HG03097 (cell line): ENCODE data around the gene PRRX2.

Source experiments
- ATAC-seq: cut with Tn5 transposase; IDR thresholded peaks from one replicate; pipeline ENCODE4 v1.9.1; 2021; ENCODE audit not compliant: unreplicated experiment, low FRiP score

Gene PRRX2

DNA sequence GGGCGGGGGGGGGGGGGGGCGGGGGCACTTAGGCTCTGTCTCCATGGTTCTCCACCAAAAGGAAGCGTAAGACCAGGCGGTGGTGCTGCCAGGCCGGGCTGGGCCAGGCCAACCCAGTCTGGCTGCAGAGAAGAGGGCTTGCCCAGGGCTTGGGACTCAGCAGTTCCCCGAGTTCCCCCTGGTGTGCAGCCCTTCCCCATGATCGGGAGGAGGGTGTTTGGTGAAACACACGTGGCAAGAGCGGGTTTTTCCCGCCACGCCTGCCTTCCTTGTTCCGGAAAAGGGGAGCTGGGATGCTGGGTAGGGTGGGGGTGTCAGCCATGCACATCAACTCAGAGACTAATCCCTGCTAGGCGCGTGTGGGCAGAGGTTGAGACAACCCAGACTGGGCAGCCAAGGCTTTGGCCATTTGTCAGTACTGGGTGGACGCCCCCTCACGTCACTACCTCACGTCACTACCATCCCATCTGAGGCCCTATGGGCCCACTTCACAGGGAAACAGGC is 32.9 kb downstream of the PRRX2 start:
- no peak for ATAC-seq

GRCh38 chr9:129701054-129701453 is 35.6 kb downstream of the PRRX2 start:
- ATAC-seq: no peak

DNA sequence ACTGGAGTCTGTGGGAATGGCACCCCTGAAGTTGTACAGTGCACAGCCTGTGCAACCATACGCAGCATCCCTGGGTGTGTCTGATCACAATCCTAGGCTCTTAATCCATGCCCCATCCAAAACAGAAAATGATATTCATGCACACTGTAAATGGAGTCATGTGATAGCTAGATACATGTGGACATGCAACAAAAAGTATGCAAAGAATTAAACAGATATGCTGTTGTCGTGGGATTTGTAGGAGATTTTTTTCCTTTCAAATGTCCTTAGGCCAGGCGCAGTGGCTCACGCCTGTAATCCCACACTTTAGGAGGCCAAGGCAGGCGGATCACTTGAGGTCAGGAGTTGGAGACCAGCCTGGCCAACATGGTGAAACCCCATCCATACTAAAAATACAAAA is 36.1 kb downstream of the PRRX2 start:
- ATAC-seq: no peak

GRCh38 chr9:129702589-129703520 is 37.4 kb downstream of the PRRX2 start:
- ATAC-seq: no peak

- ATAC-seq: no peak
Measured at GRCh38 chr9:129703667-129704355, 38.4 kb downstream of the PRRX2 start.

- ATAC-seq: no peak
Measured at GRCh38 chr9:129704807-129705206, 39.4 kb downstream of the PRRX2 start.

GRCh38 chr9:129708793-129709192 is 43.3 kb downstream of the PRRX2 start:
- no peak for ATAC-seq

- no peak for ATAC-seq
Measured at GRCh38 chr9:129709438-129710168, 44.2 kb downstream of the PRRX2 start.

GRCh38 chr9:129710169-129710453 is 44.7 kb downstream of the PRRX2 start:
- no peak for ATAC-seq

DNA sequence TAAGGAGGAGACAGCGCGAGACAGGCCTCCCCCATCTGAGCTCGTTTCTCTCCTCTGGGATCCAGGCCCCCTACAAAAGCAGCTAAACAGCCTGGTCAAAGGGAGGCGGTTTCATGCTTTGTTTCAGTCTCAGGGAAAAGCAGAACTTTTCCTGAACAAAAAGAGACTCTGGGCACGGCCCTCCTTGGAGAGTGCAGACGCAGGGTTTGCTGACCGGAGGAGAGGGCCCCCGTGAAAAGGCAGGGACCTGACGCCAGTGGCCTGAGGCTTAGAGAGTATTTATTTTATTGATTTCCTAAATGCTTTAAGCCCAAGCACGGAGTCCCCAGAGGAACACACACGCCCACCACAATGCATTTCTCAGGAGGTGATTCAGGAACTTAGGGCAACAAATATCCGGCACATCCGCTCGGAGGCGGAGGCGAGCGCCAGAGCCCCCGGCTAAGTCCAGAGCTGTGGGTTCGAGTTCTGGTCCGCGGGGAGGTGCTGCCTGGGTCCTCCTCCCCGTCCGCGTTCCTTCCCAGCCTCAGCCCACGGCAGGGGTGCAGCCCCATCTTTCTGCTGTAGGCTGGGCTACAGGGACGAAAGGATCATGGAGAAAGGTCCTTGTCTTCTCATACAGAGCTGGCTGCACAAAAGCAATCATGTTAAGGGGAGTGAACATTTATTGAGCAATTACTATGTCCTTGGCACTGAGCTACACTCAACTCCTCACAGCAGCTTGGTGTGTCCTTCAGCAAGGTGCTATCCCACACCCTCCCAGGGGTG is 47.4 kb downstream of the PRRX2 start:
- ATAC-seq: no peak

DNA sequence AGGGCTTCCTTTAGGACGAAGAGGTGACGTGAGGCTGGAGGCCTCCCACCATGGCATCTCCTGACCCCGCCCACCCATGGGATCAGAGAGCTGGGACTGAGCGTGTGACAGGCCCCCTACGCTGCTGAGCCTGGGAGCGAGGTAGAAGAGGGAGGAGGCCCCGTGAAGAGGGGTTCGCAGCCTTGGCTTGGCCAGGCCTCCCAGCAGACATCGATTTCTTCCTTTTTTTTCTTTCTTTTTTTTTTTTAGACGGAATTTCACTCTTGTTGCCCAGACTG is 47.9 kb downstream of the PRRX2 start:
- no peak for ATAC-seq

DNA sequence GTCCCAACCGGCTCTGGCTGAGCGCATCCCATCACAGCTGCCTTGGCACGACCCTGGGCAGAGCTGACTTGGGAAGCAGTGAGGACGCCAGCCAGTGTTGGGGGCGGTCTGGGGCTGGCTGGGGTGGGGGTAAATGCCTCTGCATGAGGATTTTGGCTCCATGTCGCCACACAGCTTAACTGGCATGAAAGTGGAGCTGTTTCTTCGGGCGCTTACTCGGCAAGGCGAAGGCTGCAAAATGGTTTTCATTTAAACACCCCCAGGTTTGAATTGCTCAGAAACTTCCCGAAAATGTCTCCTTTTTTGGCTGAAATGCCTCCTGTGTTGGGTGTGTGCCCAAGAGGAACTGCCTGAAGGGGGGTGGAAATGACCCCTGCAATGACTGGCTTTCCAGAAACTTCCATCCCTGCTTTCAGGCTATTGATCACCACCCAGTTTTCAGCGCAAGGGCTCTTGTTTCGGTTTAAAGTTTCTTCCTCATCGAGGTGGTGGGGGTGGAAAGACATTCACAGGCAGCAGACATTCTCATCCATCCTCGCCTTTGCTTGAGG is 49.1 kb downstream of the PRRX2 start:
- ATAC-seq: no peak

DNA sequence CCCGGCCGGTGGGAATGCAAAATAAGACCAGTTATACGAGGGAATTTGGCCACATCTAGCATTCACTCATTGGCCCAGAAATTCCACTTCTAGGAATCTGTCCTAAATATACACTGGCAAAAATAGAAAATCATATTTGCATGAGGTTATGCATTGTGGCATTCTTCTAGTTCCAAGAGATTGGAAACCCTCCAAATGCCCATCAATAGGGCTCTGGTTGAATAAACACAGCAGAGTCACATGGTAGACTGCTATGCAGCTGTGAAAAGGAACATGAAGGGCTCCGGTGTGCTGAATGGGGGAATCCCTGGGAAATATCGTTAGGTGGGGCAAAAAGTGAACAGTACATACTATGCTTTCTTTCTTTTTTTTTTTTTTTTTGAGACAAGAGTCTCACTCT is 50.6 kb downstream of the PRRX2 start:
- no peak for ATAC-seq

- no peak for ATAC-seq
Measured at GRCh38 chr9:129717991-129718390, 52.5 kb downstream of the PRRX2 start.

- ATAC-seq: no peak
Measured at GRCh38 chr9:129718647-129719046, 53.2 kb downstream of the PRRX2 start.

DNA sequence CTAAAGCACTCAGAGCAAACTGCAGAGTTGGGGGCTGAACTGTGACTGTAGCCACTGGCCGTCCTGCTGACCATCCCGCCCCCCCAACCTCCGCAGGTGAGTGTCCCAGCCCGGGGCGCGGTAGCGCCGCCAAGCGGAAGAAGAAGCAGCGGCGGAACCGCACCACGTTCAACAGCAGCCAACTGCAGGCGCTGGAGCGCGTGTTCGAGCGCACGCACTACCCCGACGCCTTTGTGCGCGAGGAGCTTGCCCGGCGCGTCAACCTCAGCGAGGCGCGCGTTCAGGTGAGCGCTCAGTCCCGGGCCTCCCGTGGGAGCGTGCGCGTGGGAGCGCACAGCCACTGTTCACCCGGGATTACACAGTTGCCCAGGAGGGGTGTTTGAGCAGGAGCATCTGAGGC is 53.7 kb downstream of the PRRX2 start:
- no peak for ATAC-seq

DNA sequence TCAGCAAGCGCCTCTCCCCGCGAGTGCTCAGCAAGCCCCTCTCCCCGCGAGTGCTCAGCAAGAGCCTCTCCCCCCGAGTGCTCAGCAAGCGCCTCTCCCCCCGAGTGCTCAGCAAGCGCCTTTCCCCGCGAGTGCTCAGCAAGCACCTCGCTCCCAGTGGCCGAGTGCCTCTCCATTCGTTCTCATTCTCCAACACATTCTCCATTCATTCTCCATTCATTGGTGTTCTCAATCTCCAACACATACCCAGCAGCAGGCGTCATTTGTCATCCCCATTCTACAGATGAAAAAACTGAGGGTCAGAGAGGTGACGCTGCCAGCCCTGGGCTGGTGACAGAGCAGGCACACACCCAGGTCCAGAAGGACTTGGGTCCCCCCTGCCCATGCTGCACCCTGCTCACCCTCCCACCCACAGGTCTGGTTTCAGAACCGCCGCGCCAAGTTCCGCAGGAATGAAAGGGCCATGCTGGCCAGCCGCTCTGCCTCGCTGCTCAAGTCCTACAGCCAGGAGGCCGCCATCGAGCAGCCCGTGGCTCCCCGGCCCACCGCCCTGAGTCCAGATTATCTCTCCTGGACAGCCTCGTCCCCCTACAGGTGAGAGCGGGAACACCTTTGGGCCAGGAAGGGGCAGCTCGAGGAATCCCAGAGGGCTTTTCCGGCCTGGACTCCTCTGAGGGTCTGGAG is 54.9 kb downstream of the PRRX2 start:
- ATAC-seq: no peak

DNA sequence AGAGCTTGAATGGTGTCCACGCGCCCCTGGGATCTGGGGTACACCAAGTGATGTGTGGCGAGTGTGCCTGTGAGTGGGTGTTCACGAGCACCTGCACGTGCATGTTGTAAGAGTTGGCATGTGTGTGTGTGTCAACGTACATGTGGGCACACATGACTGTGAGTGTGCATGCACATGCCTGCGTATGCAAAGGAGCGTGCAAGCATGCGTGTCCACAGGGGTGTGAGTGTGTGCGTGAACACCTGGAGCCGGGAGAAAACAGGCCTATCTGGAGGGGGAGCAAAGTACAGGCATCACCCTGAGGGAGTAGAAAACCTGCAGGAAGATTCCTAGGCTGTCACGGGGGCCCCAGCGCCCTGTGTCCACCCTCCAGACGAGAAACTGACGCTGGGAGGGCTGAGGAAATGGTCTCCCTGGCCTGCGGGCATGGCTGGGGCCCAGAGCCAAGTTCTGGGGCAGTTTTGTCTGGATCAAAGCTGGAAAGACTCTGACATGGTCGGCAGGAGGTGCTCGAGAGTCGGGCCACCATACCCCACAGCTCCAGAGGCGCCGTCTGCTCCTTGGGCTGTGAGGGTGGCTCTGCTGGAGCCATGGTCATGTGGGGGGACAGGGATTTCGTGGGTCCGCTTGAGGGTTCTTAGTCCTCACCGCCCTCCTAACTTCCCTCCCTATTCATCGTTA is 55.6 kb downstream of the PRRX2 start:
- ATAC-seq: no peak

DNA sequence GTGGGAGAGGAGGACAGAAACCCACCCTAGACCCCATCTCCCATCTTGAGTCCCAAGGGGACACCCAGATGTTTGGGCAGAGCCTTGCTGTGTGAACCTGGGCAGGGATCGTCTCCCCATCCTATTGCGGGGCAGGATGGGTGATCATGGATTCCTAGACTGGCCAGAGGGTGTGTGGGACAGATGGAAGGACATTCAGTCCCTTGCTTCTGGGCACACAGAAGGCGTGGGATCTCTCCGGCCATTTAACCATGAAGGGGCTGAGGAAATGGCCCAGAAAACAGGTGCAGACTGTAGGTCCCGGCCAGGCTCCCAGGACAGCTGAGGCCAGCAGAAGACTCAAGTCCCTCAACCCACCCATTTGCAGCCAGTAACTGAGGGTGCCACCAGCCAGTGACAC is 57.5 kb downstream of the PRRX2 start:
- ATAC-seq: no peak
